ENCODE data around the gene TEAD1.

DNA sequence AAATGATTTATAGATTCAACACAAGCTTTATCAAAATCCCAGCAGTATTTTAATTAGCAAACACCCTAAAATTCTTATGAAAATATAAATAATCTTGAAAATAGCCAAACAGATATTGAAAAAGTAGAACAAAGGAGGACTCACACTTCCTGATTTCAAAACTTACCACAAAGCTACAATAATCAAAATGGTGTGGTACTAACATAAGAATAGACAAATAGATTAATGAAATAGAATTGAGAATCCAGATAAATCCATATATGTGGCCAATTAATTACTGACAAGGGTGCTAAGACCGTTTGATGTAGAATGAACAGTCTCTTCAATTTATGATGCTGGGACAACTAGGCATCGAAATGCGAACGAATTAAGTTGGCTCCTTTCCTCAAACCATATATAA is 49.6 kb upstream of the TEAD1 start:
- TF ChIP-seq POLR2AphosphoS5 (IDR thresholded peaks at IDR 0.05) = no peak
- TF ChIP-seq, protein P1, sequence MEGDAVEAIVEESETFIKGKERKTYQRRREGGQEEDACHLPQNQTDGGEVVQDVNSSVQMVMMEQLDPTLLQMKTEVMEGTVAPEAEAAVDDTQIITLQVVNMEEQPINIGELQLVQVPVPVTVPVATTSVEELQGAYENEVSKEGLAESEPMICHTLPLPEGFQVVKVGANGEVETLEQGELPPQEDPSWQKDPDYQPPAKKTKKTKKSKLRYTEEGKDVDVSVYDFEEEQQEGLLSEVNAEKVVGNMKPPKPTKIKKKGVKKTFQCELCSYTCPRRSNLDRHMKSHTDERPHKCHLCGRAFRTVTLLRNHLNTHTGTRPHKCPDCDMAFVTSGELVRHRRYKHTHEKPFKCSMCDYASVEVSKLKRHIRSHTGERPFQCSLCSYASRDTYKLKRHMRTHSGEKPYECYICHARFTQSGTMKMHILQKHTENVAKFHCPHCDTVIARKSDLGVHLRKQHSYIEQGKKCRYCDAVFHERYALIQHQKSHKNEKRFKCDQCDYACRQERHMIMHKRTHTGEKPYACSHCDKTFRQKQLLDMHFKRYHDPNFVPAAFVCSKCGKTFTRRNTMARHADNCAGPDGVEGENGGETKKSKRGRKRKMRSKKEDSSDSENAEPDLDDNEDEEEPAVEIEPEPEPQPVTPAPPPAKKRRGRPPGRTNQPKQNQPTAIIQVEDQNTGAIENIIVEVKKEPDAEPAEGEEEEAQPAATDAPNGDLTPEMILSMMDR (IDR thresholded peaks at IDR 0.05) = no peak
